ENCODE measurements around the gene ARIH2. TPM values are rescaled to one million over a fixed set of nuclear protein-coding genes. Genes with fewer than 3 reads are reported as not detected.

ARIH2 gene
- total and polyA plus RNA-seq, 9 of the 15 experiments (the other 6 are each of a cell fraction or from before 2014, with no cell fraction given) = 27.0 to 120 (median 108) TPM

DNA sequence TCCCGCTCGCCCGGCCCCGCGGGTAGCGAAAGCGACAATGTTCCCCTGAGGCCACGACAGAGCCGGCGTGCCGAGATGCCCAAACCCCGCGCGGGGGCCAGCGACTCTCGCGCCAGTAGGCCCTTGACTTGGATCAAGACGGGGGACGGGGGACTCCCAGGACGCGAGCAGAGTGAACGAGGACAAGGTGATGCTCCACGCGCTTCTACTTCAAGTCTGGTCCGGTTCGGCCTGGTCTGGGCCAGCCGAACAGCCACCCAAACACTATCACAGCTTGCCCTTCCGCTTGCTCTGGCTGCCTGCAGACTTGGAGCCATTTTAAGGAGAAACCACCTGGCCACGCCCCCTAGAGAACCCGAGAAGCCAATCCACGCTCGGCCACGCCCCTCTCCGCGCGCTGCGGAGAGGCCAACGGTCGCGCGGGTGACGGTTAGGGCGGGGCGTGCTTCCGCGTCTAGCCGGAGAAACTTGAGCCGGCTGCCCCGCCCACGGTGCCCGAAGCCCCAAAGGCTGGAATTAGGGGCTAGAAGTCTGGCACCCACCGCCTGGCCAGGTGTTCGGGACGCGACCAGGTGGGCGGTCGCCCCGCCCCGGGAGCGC lies 102.7 kb downstream of the ARIH2 start (continued):
- TF ChIP-seq TSHZ1 (CRISPR knock-in tag; IDR thresholded peaks at IDR 0.05) (no peak), ELF1 (tag; IDR thresholded peaks at IDR 0.05) (peak; percentile 88), ATF1 (CRISPR knock-in tag; IDR thresholded peaks at IDR 0.05) (peak; percentile 70), ATF1 (tag; IDR thresholded peaks at IDR 0.05) (no peak), FOXK1 (CRISPR knock-in tag; IDR thresholded peaks at IDR 0.05; ENCODE audit: borderline replicate concordance) (0 out of 2 replicates have a peak, but pooled peaks have one; percentile 50), DACH1 (IDR thresholded peaks at IDR 0.05; ENCODE audit: partially characterized antibody) (no peak), RNF2 (IDR thresholded peaks at IDR 0.05) (peak; percentile 45), NR4A1 (CRISPR knock-in tag; IDR thresholded peaks at IDR 0.05) (0 out of 2 replicates have a peak, but pooled peaks have one; percentile 35), NR4A1 (tag; IDR thresholded peaks at IDR 0.05) (no peak), C11orf30 (IDR thresholded peaks at IDR 0.05; ENCODE audit: low read depth) (no peak), NR1H2 (CRISPR knock-in tag; IDR thresholded peaks at IDR 0.05) (no peak), ZNF449 (CRISPR knock-in tag; IDR thresholded peaks at IDR 0.05) (no peak), KLF13 (tag; IDR thresholded peaks at IDR 0.05; ENCODE audit: borderline replicate concordance, low read depth) (peak; percentile 45; the same call in 1 of the 2 replicates)
- TF ChIP-seq, protein P1, sequence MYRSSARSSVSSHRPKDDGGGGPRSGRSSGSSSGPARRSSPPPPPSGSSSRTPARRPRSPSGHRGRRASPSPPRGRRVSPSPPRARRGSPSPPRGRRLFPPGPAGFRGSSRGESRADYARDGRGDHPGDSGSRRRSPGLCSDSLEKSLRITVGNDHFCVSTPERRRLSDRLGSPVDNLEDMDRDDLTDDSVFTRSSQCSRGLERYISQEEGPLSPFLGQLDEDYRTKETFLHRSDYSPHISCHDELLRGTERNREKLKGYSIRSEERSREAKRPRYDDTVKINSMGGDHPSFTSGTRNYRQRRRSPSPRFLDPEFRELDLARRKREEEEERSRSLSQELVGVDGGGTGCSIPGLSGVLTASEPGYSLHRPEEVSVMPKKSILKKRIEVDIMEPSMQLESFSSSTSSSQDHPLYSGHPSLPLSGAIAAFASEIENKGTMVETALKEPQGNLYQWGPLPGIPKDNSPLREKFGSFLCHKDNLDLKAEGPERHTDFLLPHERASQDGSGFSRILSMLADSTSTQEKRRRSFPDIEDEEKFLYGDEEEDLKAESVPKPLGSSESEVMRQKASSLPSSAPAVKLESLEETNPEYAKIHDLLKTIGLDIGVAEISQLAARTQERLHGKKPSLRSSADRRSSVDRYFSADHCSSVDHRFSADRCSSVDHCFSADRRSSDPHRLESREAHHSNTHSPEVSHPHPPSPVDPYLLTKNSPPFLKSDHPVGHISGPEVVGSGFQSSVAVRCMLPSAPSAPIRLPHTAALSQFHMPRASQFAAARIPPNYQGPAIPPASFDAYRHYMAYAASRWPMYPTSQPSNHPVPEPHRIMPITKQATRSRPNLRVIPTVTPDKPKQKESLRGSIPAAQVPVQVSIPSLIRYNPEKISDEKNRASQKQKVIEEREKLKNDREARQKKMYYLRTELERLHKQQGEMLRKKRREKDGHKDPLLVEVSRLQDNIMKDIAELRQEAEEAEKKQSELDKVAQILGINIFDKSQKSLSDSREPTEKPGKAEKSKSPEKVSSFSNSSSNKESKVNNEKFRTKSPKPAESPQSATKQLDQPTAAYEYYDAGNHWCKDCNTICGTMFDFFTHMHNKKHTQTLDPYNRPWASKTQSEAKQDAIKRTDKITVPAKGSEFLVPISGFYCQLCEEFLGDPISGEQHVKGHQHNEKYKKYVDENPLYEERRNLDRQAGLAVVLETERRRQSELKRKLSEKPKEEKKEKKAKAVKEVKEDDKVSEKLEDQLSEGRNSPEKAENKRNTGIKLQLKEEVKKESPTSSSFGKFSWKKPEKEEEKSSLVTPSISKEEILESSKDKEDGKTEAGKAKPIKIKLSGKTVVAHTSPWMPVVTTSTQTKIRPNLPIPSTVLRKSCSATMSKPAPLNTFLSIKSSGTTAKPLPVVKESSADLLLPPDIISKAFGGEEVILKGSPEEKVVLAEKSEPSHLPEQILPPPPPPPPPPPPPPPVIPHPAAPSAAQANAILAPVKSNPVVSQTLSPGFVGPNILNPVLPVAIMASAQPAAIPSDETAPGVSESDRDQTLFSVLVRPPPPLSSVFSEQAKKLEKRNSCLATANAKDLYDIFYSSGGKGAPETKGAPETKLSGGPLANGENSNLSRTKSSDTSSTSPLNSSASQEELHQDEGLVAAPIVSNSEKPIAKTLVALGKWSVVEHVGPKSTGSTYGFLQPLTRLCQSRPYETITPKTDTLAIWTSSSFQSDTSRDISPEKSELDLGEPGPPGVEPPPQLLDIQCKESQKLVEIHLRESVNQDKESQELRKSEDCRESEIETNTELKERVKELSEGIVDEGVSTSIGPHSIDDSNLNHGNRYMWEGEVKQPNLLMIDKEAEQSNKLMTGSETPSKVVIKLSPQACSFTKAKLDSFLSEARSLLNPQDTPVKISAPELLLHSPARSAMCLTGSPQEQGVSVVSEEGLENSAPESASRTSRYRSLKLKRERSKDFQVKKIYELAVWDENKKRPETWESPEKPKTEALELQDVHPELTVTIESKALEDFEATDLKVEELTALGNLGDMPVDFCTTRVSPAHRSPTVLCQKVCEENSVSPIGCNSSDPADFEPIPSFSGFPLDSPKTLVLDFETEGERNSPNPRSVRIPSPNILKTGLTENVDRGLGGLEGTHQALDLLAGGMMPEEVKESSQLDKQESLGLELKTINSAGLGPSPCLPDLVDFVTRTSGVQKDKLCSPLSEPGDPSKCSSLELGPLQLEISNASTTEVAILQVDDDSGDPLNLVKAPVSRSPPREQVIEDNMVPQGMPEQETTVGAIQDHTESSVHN (IDR thresholded peaks at IDR 0.05; ENCODE audit: borderline replicate concordance in 1 of 2, low read depth in 1 of 2) = 0 out of 4 replicates have a peak, but pooled peaks of 1 of the 2 experiments have one; percentile 39
